H1 (cell line): ENCODE data around the gene FAM177A1. TPM values are rescaled to one million over a fixed set of nuclear protein-coding genes. Genes with fewer than 3 reads are reported as not detected.

ENCODE experiments used
- EZH2 ChIP-seq: fragments of 200-600 bp; sonication (generic); IDR thresholded peaks from 2 replicates; pipeline ENCODE4 v1.7.1; 2012; ENCODE audit warnings: low read depth, mild to moderate bottlenecking, moderate library complexity, low read length, inconsistent platforms; ENCODE audit not compliant: severe bottlenecking
- NRF1 ChIP-seq: IDR thresholded peaks from 2 replicates; pipeline ENCODE4 v1.6.1; 2011; ENCODE audit warnings: mild to moderate bottlenecking, low read depth, low read length, improper control_type of control experiment
- polyA plus RNA-seq, 7 experiments: library from polyadenylated mRNA; depleted of rRNA in 3 of 7; stranded (reverse) in 5 of 7; unstranded in 2 of 7; fragments of >200 nt in 5 of 7; fragments of 200-250 nt in 2 of 7; gene quantifications; 1 replicate in 5 of 7; 2 replicates in 1 of 7; 4 replicates in 1 of 7; pipeline versions ENCODE4 v1.2.1 to v1.2.3, GENCODE V29; 2011 to 2013; ENCODE audit warnings: missing spikeins in 2 of 7, mixed read lengths in 2 of 7
- total RNA-seq: library from RNA; stranded (reverse); fragmentation: NEBNext Ultra II Directional; extraction: Animal tissue kit (Norgen Biotek cat#: 25700); gene quantifications from 2 replicates; pipeline ENCODE4 v1.2.1, GENCODE V29; 2021

Gene FAM177A1
- total and polyA plus RNA-seq, 2 of the 8 experiments (the other 6 are each of a cell fraction or from before 2014, with no cell fraction given) = 11.3 to 34.0 TPM

- no peak for TF ChIP-seq EZH2
- no peak for TF ChIP-seq NRF1
Measured at GRCh38 chr14:34997762-34998161, 48.3 kb upstream of the FAM177A1 start (continued).
